Measurements from ENCODE around the gene HEXIM1.

Gene HEXIM1

DNA sequence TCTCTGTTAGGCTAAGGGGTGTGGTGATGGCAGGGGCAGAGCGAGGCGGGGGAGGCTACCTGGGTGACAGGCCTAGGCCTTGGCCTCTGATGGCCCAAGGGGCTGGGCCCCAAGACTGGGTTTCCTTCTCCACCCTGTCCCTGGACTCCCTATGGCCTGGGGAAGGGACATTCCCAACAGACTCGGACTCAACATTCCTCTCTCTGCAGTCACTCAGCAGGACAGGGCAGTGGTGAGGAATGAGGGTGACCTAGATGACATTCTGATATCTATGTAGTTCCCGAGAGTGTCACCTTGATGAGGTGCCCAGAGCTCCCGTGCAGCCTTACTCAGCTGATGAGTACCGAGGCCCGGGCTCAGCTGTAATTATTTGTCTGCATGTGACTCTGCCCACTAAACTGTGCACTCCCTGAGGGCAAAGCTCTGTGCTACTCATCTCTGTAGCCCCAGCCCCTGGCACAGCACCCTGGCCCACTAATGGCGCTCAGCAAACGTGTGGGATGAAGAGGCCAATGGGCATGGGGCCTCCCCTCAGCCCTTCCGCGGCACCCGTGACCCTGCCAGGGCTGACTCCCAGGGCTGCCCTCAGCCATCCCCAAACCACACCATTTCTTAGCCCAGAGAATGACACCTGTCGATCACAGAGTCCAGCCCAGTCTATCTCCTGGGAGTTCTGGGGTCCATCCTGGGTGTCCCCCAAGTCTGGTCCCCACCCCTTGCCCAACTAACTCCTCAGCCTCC is 18.2 kb upstream of the HEXIM1 start:
- intact Hi-C loops (cut with micrococcal nuclease) = loop anchor here (10.0 kb wide), 1 partner anchor 215 kb away; the partner anchor contains the start of gene GFAP
- Mint-ChIP-seq H3K4me3 (no peak overlapping the region), H3K4me1 (ENCODE audit: low read depth) (peaks cover 17% of the 10 kb centered on the region), H3K27me3 (peaks cover 17% of the 10 kb centered on the region), H3K27ac (no peak overlapping the region), H3K36me3 (ENCODE audit: low read depth) (no peaks in the 10 kb centered on the region), H3K9me3 (no peaks in the 10 kb centered on the region)

DNA sequence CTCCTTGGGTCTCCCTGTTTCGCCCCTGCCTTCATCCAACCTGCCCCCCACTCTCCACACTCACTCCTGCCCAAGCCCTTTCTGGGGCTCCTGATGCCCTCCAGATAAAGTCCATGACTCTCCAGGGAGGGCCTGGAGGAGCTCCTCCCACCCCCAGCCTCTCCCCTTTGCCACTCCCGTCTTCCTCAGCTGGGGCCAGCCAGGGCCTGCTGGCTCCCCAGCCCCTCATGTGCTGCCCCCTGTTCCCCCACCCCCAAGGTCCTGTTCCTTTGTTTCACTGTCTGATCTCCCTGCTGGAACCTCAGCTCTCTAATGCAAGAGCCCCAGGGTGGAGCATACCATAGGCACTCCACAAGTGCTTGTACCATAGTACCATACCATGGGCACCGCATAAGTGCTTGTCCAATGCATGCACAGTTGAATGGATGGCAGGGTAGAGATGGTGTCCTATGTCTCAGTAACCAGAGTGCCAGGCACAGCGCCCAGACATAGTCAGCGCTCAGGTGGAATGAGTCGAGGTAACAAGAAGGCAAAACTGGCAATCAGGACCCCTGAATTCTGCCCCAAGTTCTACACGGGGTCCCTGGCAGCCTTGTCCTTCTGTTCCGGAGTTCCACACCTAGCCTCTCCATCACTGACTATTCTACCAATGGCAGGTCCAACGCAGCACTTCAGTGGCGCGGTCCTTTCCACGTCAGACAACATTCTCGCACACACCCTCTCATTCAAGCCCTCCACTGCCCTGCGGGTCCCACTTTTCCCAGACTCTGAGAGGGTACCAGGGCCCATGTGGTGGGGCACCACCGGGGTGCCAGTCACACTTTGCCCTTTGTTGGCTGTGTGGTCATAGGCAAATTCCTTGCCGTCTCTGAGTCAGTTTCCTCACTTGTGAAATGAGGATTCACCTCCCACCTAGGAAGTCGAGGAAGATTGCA is 17.3 kb upstream of the HEXIM1 start:
- H3K27ac Mint-ChIP-seq = no peak overlapping the region

DNA sequence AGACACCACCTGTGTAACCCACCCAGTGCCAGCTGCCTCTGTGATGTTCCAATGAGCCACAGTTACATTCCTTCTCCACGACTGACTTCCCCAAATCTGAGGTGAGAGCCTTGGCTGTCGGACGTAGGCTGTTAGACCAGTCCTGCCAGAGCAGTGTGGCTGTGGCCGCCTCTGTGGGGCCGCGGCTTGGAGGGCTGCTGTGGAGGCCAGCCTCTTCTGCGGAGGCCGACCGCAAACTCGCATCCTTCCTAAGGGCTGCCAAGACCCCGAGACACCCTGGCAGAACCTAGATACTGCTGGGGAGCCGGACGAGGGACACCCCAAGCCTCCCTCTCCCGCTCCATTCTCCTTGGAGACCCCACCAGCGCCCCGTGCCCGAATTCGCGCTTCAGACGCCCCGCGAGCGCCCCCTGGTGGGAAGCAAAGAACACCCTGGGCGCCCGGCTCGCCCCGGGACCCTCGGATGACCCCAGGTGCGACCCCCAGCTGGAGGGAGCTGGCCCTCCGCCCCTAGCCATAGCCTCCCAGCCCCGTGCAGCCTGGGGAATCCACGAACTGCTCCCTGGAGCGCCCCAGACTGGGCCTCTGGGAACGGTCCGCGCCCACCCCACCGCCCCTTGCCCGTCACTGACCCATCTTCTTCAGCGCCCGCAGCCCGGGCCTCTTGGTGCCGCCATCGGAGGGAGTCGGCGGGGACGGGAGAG is 16.5 kb upstream of the HEXIM1 start:
- Mint-ChIP-seq H3K27ac (peak overlapping the region; percentile 72), H3K4me3 (peak overlapping the region; percentile 84), H3K4me1 (ENCODE audit: low read depth) (peaks cover 30% of the 10 kb centered on the region), H3K9me3 (no peaks in the 10 kb centered on the region), H3K36me3 (ENCODE audit: low read depth) (peaks cover 4% of the 10 kb centered on the region), H3K27me3 (peaks cover 17% of the 10 kb centered on the region)
- intact Hi-C loops (cut with micrococcal nuclease) = loop anchor here (10.0 kb wide), 1 partner anchor 217 kb away; the partner anchor contains the start of gene GFAP

More for the DNA sequence above, 17.3 kb upstream of the HEXIM1 start:
- peaks cover 22% of the 10 kb centered on the region for H3K4me1 Mint-ChIP-seq (ENCODE audit: low read depth)
- no peak overlapping the region for H3K4me3 Mint-ChIP-seq
- intact Hi-C loops (cut with micrococcal nuclease) = loop anchor here (10.0 kb wide), 1 partner anchor 216 kb away; the partner anchor contains the start of gene GFAP
- H3K9me3 Mint-ChIP-seq = no peaks in the 10 kb centered on the region
- peaks cover 4% of the 10 kb centered on the region for H3K36me3 Mint-ChIP-seq (ENCODE audit: low read depth)
- H3K27me3 Mint-ChIP-seq = peaks cover 17% of the 10 kb centered on the region

DNA sequence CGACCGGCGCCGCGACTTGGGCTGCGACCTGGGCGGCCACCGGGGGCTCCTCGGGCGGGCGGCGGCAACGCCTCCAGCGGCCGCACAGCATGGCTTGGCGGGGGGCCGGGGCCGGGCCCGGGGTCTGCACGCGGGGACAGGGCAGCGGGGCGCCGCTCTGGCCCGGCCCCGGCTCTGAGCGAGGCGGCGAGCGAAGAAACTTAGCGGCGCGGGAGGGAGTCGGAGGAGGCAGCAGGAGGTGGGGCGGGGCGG is 16.0 kb upstream of the HEXIM1 start, which contains the start of gene PLCD3:
PLCD3 (minus strand) TSS at position 196 of the 252 bp plus-strand sequence; CDS start at position 91, 105 bp downstream.
- Mint-ChIP-seq H3K27ac (peak within 1 kb of the TSS; percentile 72), H3K27me3 (peaks cover 17% of the 10 kb centered on the region), H3K4me3 (peak within 1 kb of the TSS; percentile 84), H3K4me1 (ENCODE audit: low read depth) (peaks cover 31% of the 10 kb centered on the region), H3K36me3 (ENCODE audit: low read depth) (peaks cover 4% of the 10 kb centered on the region), H3K9me3 (no peaks in the 10 kb centered on the region)
- intact Hi-C loops (cut with micrococcal nuclease) = loop anchor here (10.0 kb wide), 1 partner anchor 217 kb away; the partner anchor contains the start of gene GFAP

DNA sequence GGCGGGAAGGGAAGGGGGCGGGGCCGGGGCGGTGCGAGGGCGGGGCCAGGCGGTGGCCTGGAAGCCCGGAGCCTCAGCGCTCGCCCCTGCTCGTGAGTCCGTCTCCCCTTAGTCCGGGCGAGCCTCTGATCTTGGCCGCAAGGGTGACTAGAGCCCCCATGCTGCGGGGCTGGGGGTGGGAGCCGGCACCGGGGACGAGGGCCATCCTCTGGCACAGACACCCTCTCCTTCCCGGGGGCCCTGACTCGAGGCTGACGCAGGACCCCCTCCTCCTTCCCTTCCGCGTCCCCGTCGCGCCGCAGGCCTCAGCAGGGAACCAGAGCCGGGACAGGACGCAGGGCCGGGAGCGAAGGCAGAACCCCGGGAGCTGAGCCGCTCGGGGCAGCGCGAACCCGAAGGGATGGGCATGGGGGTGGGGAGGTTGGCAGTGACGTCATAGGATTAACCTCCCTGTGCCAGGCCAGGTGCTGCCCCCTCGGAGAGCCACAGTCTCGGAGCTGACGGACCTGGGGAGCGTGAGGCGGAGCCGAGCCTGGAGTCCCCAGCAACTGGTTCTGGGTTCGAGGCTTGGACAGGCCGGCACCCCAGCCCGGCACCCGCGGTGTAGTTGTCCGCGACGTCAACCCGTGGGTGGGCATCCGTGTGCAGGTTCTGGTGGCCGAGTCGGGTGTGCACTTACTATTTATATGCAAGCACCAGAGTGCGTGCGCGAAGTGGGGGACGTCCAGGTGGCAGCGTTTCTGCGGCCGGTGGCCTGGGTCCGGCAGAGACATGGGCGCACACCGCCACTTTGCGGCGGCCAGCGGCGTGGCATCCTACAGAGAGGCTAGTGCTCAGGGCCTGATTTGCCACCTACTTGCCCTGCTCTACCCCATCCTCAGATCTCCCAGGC is 15.5 kb upstream of the HEXIM1 start:
- Mint-ChIP-seq H3K36me3 (ENCODE audit: low read depth) (peaks cover 7% of the 10 kb centered on the region), H3K9me3 (no peaks in the 10 kb centered on the region), H3K27me3 (peaks cover 17% of the 10 kb centered on the region), H3K27ac (peak overlapping the region; percentile 72), H3K4me3 (peak overlapping the region; percentile 84), H3K4me1 (ENCODE audit: low read depth) (peaks cover 25% of the 10 kb centered on the region)
- intact Hi-C loops (cut with micrococcal nuclease) = loop anchor here (10.0 kb wide), 1 partner anchor 218 kb away; the partner anchor contains the start of gene GFAP

DNA sequence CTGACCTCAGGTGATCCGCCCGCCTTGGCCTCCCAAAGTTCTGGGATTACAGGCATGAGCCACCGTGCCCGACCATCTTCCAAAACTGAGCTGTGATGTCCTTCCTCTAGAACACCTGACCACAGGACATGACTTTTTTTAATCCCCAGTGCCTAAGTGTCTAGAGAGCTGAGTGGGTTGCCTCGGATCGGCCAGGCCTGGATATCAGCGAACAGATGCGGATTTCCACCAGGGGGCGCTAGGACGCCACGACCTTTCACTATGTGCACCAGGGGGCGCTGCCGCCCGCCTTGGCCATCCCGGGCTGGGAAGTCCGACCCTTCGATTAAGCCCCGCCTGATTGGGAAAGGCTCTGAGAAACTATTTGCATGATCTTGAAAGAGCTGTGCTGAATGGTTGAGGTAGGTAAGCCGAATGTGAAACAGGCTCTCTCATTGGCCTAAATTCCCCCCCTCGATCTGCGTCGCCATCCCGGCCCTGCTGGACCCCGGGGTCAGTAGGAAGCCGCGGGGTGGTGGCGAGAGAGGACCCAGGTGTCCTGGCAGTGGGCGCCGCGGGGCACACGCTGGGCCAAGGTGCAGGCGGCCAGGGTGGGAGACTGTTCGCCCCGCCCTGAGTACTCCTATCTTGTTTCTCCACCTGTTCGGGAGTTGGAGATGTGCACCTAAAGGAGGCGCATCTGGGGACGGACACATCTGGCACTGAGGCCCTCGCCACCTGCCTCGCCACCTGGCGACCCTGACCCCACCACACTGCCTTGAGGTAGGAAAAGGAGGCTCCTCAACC is 12.9 kb upstream of the HEXIM1 start, which contains the start of gene ACBD4:
ACBD4 (plus strand) TSS at position 496 of the 786 bp plus-strand sequence. CDS start 458 bp downstream, outside the sequence.
- peak within 1 kb of the TSS; percentile 87 for H3K4me3 Mint-ChIP-seq
- no peaks in the 10 kb centered on the region for H3K9me3 Mint-ChIP-seq
- intact Hi-C loops (cut with micrococcal nuclease) = loop anchor here (1.0 to 10.0 kb wide), 3 partner anchors 13 to 221 kb away; partner anchors contain the start of genes GFAP and HEXIM1
- peak within 1 kb of the TSS; percentile 82 for H3K27ac Mint-ChIP-seq
- H3K36me3 Mint-ChIP-seq (ENCODE audit: low read depth) = peaks cover 26% of the 10 kb centered on the region
- H3K4me1 Mint-ChIP-seq (ENCODE audit: low read depth) = peaks cover 25% of the 10 kb centered on the region
- H3K27me3 Mint-ChIP-seq = peaks cover 15% of the 10 kb centered on the region

DNA sequence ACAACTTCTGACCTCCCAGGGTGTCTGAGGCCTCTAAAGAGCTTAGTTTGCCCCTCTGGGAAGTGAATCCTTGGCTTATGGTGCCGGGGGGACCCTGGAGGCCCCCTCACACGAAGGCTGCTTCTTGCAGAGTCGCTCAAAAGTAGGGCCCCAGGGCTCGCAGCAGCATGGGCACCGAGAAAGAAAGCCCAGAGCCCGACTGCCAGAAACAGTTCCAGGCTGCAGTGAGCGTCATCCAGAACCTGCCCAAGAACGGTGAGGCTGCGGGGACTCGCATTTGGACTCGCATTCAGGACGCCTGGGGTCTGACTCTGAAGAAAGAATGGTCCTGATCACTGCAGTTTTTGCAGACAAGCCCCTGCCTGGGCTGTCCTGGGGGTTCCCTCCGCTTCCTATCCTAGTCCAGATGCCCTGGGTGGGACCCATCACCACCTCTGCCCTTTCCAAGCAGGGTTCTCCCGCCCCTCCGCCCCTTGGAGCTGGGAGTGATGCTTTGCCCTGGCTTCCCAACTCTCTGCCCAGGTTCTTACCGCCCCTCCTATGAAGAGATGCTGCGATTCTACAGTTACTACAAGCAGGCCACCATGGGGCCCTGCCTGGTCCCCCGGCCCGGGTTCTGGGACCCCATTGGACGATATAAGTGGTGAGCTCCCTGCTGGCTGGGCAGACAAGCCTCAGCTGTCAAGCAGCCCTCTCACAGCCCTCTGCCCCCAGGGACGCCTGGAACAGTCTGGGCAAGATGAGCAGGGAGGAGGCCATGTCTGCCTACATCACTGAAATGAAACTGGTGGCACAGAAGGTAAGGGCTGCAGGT is 12.1 kb upstream of the HEXIM1 start:
- H3K36me3 Mint-ChIP-seq (ENCODE audit: low read depth) = peaks cover 26% of the 10 kb centered on the region
- H3K9me3 Mint-ChIP-seq = no peaks in the 10 kb centered on the region
- H3K27me3 Mint-ChIP-seq = peaks cover 7% of the 10 kb centered on the region
- H3K27ac Mint-ChIP-seq = peak overlapping the region; percentile 82
- peak overlapping the region; percentile 87 for H3K4me3 Mint-ChIP-seq
- peaks cover 29% of the 10 kb centered on the region for H3K4me1 Mint-ChIP-seq (ENCODE audit: low read depth)
- intact Hi-C loops (cut with micrococcal nuclease) = loop anchor here (1.0 to 10.0 kb wide), 3 partner anchors 13 to 221 kb away; partner anchors contain the start of genes GFAP and HEXIM1

DNA sequence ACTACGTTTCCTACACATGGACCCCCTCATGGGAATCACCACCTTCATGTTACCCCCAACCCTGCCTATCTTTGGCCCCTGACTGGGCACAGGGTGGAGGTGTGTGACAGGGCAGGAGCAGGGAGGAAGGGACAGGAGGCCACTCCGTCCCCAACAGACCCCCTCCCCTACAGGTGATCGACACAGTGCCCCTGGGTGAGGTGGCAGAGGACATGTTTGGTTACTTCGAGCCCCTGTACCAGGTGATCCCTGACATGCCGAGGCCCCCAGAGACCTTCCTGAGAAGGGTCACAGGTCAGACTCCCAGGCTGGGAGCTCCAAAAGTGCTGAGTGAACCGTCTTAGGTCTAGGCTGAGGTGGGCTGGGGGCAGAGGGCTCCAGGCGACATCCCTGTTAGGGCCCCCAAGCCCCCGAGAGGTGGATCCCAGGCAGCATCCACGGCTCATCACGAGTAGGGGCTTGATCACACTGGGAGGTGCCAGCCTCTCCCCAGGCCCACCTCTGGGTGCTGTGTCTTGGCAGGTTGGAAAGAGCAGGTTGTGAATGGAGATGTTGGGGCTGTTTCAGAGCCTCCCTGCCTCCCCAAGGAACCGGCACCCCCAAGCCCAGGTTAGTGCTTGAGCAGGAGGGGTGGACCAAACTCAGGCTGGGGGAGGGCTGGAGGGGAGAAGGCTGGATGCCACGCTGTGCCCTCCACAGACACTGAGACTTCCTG is 11.3 kb upstream of the HEXIM1 start:
- intact Hi-C loops (cut with micrococcal nuclease) = loop anchor here (10.0 kb wide), 1 partner anchor 222 kb away; the partner anchor contains the start of gene GFAP
- Mint-ChIP-seq H3K4me3 (no peak overlapping the region), H3K36me3 (ENCODE audit: low read depth) (peaks cover 26% of the 10 kb centered on the region), H3K27ac (peak overlapping the region; percentile 14), H3K9me3 (no peaks in the 10 kb centered on the region), H3K4me1 (ENCODE audit: low read depth) (peaks cover 26% of the 10 kb centered on the region), H3K27me3 (no peaks in the 10 kb centered on the region)

DNA sequence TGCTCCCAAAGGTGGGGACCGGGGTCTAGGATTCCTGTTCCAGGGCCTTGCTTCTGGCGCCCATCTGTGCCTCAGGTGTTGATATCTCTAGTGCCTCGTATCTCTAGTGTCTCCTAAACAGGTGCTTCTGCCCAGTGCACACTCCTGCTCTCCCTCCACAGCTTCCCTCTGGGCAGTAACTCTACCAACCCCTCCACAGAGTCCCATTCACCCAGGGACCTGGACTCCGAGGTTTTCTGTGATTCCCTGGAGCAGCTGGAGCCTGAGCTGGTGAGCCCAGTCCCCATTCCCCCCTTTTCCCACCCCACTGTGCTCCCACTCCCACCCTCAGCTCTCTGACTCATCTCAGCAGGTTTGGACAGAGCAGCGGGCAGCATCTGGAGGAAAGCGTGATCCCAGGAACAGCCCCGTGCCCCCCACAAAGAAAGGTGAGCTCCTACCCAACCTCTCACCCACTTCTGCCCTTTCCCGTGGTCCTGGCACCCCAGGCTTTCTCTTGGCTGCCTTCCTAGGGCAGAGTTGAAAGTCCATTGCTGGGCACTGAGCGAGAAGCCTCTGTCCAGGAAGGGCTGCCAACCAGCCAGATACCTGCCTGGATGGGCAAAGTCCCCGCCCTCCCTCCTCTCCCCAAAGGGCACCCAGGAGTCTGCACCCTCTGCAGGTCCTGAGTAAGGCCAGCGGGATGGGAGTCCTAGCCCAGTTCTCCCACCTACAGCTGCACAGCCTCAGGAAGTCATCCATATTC is 10.5 kb upstream of the HEXIM1 start:
- Mint-ChIP-seq H3K36me3 (ENCODE audit: low read depth) (peaks cover 26% of the 10 kb centered on the region), H3K4me3 (no peak overlapping the region), H3K27me3 (no peaks in the 10 kb centered on the region), H3K4me1 (ENCODE audit: low read depth) (peaks cover 26% of the 10 kb centered on the region), H3K27ac (no peak overlapping the region), H3K9me3 (no peaks in the 10 kb centered on the region)
- intact Hi-C loops (cut with micrococcal nuclease) = loop anchor here (10.0 kb wide), 1 partner anchor 223 kb away; the partner anchor contains the start of gene GFAP

DNA sequence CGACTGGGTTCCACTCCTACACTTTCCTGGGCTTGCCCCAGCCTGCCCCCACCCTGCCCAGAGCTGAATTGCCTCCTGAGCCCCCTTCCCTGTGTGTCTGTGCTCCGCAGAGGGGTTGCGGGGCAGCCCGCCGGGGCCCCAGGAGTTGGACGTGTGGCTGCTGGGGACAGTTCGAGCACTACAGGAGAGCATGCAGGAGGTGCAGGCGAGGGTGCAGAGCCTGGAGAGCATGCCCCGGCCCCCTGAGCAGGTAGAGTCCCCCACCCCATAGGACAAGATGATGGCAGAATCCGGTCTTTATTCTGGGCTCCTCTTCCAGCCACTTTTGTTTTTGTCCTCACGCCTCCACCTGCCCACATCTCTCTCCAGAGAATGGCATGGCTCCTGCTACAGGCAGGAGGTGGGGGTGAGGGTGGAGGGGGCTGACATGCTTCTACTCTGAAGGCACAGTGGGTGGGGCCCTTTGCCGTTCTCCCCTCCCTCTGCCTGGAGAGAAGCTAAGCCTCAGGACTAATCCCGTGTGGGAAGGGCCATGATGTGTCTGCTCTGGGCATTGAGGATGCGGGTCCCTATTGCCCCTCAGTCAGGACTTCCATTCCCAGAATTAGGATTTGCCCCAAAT is 9.3 kb upstream of the HEXIM1 start:
- intact Hi-C loops (cut with micrococcal nuclease) = loop anchor here (10.0 kb wide), 1 partner anchor 224 kb away; the partner anchor contains the start of gene GFAP
- H3K36me3 Mint-ChIP-seq (ENCODE audit: low read depth) = peaks cover 26% of the 10 kb centered on the region
- H3K27me3 Mint-ChIP-seq = no peaks in the 10 kb centered on the region
- H3K4me3 Mint-ChIP-seq = no peak overlapping the region
- H3K27ac Mint-ChIP-seq = no peak overlapping the region
- H3K4me1 Mint-ChIP-seq (ENCODE audit: low read depth) = peaks cover 38% of the 10 kb centered on the region
- no peaks in the 10 kb centered on the region for H3K9me3 Mint-ChIP-seq
